Mesodermal cell (in vitro differentiated cells): ENCODE data around the gene KRT79.
"Not testable (repeated sequence)": the region's sequence is repeated elsewhere in the genome, so short reads cannot be mapped to it uniquely, and the experiment has no call there.

Source experiments
- H3K27ac ChIP-seq: 2 replicates; pipeline ENCODE4 v1.7.0; 2013; ENCODE audit warnings: mild to moderate bottlenecking, low read depth, low read length, moderate library complexity; ENCODE audit not compliant: severe bottlenecking
- H3K36me3 ChIP-seq: 2 replicates; pipeline ENCODE4 v1.7.1; 2013; ENCODE audit warnings: mild to moderate bottlenecking, low read length, moderate library complexity; ENCODE audit not compliant: control insufficient read depth, insufficient read depth
- H3K4me1 ChIP-seq: one replicate; pipeline ENCODE4 v1.7.1; 2013; ENCODE audit warnings: mild to moderate bottlenecking, low read length; ENCODE audit not compliant: insufficient read depth, control insufficient read depth, poor library complexity, severe bottlenecking
- H3K4me3 ChIP-seq: 2 replicates; pipeline ENCODE4 v1.7.0; 2013; ENCODE audit warnings: low read length, control low read depth, mild to moderate bottlenecking; ENCODE audit not compliant: insufficient read depth, poor library complexity, severe bottlenecking; ENCODE audit errors: extremely low read depth
- H3K9me3 ChIP-seq: 2 replicates; pipeline ENCODE4 v1.7.1; 2013; ENCODE audit warnings: mild to moderate bottlenecking, low read length, moderate library complexity; ENCODE audit not compliant: control insufficient read depth
- WGBS, 2 experiments: methylation state at CpG; one replicate each; pipeline ENCODE4 v1.1.5; 2013; ENCODE audit warnings: missing lambda C conversion rate in 2 of 2; ENCODE audit not compliant: insufficient coverage in 2 of 2; 5-methylcytosine and 5-hydroxymethylcytosine counted together

Gene KRT79

DNA sequence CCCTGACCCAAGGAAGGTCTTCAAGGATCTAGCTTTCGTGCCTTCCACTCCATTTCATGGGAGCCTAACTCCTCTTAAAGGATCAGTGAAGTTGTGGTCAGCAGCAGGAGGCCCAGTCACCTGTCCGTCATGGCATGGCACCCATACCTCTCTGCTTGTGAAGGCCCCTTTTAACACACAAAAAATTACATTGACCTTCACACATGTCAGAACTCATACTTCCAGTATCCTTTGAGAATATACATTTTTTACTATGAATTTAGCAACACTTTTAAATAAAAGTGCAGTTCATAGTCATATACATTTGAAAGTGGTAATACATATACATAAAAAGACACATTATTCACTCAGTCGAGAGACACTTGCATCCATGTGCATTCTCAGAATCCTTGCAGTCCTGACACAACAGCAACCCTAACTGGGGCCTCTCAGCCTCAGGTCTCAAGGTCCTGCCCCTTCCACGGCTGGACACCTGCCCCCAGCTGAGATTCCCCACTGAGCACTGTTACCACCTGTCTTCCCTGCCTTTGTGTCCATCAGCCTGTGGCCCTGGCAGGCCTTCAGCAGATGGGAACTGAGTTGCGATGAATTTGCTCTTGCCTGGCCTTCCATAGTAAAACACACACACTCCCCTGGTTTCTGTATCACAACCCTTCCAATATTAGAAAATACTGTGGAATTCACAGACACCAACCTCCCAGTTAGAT lies 34.5 kb downstream of the KRT79 start:
- Histone ChIP-seq H3K36me3 (no peaks in the 10 kb centered on the region), H3K4me3 (no peak overlapping the region), H3K27ac (no peak overlapping the region), H3K9me3 (no peaks in the 10 kb centered on the region), H3K4me1 (peaks cover 24% of the 10 kb centered on the region)
- 82 to 83% methylated on average over 4 to 5 of the region's 5 CpGs for WGBS, 2 experiments

DNA sequence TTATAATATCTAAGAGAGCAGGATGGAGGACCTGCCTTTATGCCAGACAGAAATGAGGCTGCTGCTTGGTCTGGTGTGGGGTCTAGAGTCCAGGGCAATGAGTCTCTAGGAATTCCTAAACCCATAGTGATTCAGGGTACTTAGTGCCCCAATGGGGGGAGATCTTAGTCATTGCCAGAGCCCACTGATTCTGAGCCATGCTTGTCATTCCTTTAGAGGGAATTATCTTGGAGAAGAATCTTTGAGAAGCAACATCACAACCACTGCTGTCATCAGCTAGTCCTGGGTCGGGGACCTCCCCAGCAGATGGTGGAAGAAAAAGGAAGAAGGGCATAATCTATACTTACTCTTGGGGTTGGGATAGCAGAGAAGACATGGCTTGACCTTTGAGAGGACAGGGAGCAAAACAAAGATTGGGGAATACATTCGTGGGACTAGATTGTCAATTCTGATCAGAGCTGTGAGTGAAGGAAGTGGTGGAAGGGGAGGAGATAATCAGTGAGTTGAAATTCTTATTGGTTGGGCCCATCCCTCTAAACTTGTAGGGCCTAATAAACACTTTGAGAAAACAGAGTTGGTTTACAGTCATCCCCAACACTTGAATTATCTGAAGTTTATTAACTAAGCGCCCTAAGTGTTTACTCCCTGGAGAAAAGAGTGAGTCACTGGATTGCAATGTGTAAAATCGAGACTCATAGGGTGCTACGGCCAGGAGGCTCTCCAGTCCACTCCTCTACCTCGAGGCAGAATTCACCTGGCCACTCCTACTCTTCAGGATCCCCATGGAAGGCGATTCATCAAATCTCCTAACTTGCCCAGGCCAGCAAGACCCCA lies 35.2 kb downstream of the KRT79 start:
- peaks cover 24% of the 10 kb centered on the region for H3K4me1 ChIP-seq
- no peaks in the 10 kb centered on the region for H3K36me3 ChIP-seq
- H3K27ac ChIP-seq, result peak overlapping the region; percentile 31
- no peaks in the 10 kb centered on the region for H3K9me3 ChIP-seq
- 58 to 69% methylated on average over 5 to 6 of the region's 7 CpGs for WGBS, 2 experiments
- H3K4me3 ChIP-seq, result no peak overlapping the region

DNA sequence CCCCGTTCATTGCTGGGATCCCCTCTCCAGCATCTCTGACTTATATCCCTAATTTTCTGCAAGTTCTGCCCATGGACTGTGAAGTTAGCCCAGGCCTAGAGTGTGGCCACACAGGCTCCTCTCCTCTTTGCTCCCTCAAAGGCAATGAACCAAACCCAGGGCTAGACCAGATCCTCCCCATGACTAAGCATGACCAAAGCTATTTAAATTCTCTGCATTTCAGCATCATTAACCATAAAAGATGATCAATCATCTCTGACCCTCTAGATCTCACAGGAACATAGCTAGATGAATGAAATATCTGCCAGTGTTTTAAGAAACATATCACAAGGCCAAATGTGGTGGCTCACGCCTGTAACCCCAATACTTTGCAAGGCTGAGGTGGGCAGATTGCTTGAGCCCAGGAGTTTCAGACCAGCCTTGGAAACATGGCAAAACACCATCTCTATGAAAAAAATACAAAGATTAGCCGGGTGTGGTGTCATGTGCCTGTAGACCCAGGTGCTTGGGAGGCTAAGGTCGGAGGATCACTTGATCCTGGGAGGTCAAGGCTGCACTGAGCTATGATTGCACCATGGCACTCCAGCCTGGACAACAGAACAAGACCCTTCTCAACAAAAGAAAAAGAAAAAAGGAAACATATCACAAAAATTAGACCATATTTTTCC lies 36.0 kb downstream of the KRT79 start:
- no peaks in the 10 kb centered on the region for H3K36me3 ChIP-seq
- H3K27ac ChIP-seq, result peak overlapping the region; percentile 45
- WGBS, 2 experiments, result 89 to 92% methylated on average over 1 to 3 of the region's 4 CpGs
- H3K9me3 ChIP-seq, result no peaks in the 10 kb centered on the region
- H3K4me1 ChIP-seq, result peaks cover 24% of the 10 kb centered on the region
- no peak overlapping the region for H3K4me3 ChIP-seq

DNA sequence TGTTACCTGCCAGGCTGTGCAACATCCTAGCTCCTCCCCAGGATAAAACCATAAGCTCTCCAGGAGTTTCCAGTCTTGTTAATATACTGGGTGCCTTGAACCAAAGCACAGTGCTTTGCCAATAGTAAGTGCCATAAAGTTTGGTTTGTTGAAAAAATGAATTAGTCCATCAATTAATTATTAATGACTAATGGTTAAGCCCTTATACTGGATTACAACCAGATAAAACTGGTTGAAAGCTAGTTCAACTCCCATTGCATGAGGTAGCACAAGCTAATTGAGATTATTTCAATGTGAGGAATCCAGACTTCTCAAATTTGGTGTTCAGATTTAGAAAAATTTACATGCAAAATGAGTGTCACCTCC lies 36.6 kb downstream of the KRT79 start:
- H3K4me3 ChIP-seq, result no peak overlapping the region
- H3K27ac ChIP-seq, result no peak overlapping the region
- no peaks in the 10 kb centered on the region for H3K9me3 ChIP-seq
- H3K36me3 ChIP-seq, result no peaks in the 10 kb centered on the region
- H3K4me1 ChIP-seq, result peaks cover 24% of the 10 kb centered on the region

DNA sequence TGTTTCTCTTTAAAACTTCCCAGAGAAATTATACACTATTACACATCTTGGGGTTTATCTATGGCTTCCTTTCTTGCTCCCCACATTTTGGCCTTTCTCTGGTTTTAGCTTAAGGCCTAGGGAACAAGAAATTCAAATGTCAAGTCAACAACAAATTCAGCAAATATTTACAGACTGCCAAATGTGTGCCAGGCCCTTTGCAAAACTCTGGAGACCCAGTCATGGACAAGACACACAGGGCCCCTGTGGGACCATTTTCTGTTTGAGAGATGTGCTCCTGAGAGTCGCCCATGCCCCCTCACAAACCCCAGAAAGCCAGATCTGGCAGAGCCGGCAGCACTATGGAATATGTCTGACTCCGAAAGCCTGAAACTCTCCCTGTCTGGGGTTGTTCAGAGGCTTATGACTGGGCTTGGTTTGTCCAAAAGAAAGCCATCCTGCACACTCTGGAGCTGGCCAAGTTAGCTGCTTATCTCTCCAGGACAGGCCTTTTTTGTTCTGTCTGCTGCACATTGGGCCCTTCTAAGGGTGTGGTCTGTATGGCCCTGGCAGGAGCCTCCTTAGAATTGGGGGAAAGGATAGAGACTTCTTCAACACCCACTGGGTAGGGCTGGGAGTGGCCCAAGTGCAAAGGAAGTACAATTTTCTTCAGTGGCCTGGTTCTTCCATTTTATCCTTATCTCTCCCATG lies 37.1 kb downstream of the KRT79 start:
- Histone ChIP-seq H3K4me3 (no peak overlapping the region), H3K4me1 (peaks cover 24% of the 10 kb centered on the region), H3K27ac (no peak overlapping the region), H3K36me3 (no peaks in the 10 kb centered on the region), H3K9me3 (no peaks in the 10 kb centered on the region)
- 93 to 100% methylated on average over 2 to 3 of the region's 3 CpGs for WGBS, 2 experiments

DNA sequence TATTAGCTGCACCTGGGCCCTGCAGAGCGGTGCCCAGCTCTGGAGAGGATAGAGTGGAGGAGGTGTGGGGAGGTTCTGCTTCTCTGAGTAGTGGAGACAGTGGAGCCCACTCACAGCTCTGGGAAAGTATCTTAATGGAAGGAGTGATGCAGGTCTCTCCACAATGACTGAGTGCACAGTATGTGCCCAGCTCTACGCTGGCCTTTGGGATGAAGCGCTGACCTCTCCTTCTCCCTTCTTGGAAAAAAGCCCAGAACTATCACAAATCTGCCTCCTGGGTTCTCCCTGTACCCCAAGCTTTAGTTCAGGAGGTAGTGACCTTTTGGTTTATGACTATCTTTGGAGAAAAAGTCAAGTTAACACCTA lies 37.7 kb downstream of the KRT79 start:
- Histone ChIP-seq H3K36me3 (no peaks in the 10 kb centered on the region), H3K9me3 (no peaks in the 10 kb centered on the region), H3K4me1 (peaks cover 24% of the 10 kb centered on the region), H3K27ac (no peak overlapping the region), H3K4me3 (no peak overlapping the region)
- WGBS, 2 experiments, result 100% methylated on average over 2 of the region's 3 CpGs; no CpG with 5 or more reads in 1 of the 2 experiments

DNA sequence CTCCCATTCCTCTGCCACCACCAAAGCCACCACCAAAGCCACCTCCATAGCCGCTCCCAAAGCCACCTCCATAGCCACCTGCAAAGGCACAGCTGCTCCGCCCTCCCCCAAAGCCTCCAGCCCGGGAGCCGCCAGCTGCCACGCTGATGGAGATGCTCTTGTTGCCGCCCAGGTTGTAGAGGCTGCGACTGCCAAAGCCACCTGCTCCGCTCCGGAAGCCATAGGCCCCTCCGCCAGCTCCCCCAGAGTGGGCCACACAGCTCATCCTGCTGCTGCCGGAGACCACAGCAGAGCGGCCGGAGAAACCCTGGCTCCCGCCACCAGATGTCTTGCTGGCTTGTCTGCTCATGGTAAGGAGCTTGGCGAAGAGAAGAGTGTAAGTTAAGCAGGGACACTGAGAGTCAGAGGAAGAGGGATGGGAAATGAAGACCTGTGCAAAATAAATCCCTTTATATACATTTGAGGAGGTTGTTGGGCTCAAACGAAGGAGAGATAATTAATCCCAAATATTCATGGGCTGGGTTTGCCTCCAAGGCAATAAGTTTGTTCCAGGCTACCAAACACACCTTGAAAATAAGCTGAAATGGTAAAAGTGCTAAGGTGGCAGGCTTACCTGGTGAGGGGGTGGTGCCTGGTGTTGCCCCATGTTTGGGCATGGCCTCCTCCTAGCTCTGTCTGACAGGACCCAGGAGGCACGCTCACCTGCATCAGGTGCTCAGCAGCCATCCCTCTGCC lies 38.2 kb downstream of the KRT79 start, which contains the start of gene KRT3:
TSS of gene KRT3 (minus strand) at position 424 of the 735 bp plus-strand sequence. CDS start at position 349, 75 bp downstream.
- H3K4me3 ChIP-seq, result no peak within 1 kb of the TSS
- no peaks in the 10 kb centered on the region for H3K36me3 ChIP-seq
- H3K27ac ChIP-seq, result no peak within 1 kb of the TSS
- peaks cover 24% of the 10 kb centered on the region for H3K4me1 ChIP-seq
- H3K9me3 ChIP-seq, result no peaks in the 10 kb centered on the region
- 91 to 95% methylated on average over 9 to 13 of the region's 17 CpGs for WGBS, 2 experiments

DNA sequence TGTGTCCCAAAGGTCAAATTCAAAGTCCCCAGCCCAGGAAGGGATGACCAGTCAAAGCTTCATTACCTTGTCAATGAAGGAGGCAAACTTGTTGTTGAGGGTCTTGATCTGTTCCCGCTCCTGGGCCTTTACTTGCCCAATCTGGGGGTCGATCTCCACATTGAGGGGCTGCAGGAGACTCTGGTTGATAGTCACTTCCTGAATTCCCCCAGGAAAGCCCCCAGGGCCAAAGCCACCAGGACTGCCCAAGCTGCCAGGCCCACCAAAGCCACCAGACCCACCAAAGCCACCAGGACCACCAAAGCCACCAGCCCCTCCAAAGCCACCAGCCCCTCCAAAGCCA lies 38.8 kb downstream of the KRT79 start:
- not testable (repeated sequence) for H3K36me3 ChIP-seq, H3K4me3 ChIP-seq, H3K27ac ChIP-seq, H3K9me3 ChIP-seq
- 66 to 89% methylated on average over 2 of the region's 2 CpGs for WGBS, 2 experiments
- H3K4me1 ChIP-seq, result peaks cover 24% of the 10 kb centered on the region

DNA sequence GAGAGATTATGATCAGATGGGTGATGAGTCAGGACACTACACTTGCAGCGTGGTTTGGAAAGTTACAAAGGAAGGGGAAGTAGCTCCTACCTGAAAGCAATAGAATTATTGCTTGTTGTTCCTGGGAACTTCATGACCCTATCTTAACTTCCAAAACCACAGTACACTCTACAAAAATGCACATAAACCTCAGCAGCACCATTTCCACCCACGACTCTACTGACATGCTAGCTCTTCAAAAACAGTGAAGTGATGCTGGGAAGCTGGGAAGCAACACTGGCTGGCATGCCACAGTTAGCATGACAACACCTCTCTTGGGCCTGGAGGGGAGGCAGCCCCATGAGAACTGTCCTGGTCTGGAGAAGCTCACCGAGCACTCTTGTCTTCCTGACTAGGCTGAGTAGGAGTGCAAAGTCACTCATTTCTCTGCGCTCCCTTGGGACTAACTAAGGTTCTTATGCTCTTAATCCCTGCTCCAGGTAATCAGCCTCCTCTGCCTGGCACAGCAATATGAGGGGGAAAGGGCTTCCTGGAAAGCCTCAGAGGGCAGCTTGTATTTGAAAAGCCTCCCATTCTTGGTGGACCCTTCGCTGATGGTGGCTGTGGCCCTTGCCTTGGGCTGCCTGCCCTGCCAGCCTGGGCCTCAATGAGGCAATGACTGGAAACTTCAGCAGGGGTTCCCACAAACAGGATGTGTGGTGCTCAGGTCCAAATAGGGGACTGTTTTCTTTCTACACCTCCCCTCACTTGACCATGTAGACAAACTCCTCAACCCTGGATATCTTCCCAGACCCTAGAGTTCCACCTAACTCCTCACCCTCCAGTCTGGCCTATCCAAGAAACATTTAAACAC lies 39.4 kb downstream of the KRT79 start:
- H3K4me1 ChIP-seq, result peaks cover 24% of the 10 kb centered on the region
- 83 to 85% methylated on average over 2 to 3 of the region's 5 CpGs for WGBS, 2 experiments
- H3K36me3 ChIP-seq, result no peaks in the 10 kb centered on the region
- H3K27ac ChIP-seq, result no peak overlapping the region
- H3K9me3 ChIP-seq, result no peaks in the 10 kb centered on the region
- H3K4me3 ChIP-seq, result no peak overlapping the region
